ENCODE measurements around the gene NF1. TPM values are rescaled to one million over a fixed set of nuclear protein-coding genes. Genes with fewer than 3 reads are reported as not detected.
"Not testable (repeated sequence)": the region's sequence is repeated elsewhere in the genome, so short reads cannot be mapped to it uniquely, and the experiment has no call there.

The NF1 gene
- total RNA-seq, 1 experiment from 2014 or later, result 25.1 TPM

DNA sequence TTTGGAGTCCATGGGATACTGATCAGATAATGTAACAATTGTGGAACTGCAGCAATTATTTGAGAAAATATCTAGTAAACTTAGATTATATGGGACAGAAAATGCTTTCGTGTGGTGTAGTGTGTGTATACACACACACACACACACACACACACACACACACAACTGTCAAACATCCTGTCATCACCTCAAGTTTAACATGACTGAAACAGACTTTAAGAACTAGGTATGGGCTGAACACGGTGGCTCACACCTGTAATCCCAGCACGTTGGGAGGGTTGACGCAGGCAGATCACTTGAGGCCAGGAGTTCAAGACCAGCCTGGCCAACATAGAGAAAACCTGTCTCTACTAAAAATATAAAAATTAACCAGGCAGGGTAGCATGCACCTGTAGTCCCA is 227.2 kb downstream of the NF1 start:
- in situ Hi-C loops (cut with HindIII; ENCODE audit: low pct_unique_long_range_greater_than_20kb, low sequenced_read_pairs), result no loop called here
- no peak for DNase-seq (ENCODE audit: low read depth, low spot score)

DNA sequence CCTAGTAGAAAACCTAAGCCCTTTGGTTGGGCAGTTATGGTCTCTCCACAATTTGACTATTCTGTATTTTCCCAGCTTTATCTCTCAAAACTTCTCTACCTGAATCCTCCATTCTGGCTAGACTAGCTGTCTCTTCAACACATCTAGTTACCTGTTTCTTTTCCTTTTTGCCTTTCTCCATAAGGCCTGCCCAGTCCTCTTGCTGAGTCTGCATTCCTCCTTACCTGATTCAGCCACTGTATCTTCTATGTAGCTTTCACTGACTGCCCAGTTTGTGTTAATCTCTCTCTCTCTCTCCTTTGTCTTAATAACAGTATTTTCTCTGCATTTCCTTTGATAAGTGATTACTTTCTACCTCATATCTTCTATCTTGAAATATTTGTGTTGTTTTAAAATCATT is 228.8 kb downstream of the NF1 start:
- DNase-seq (ENCODE audit: low read depth, low spot score), result no peak
- in situ Hi-C loops (cut with HindIII; ENCODE audit: low pct_unique_long_range_greater_than_20kb, low sequenced_read_pairs), result no loop called here

DNA sequence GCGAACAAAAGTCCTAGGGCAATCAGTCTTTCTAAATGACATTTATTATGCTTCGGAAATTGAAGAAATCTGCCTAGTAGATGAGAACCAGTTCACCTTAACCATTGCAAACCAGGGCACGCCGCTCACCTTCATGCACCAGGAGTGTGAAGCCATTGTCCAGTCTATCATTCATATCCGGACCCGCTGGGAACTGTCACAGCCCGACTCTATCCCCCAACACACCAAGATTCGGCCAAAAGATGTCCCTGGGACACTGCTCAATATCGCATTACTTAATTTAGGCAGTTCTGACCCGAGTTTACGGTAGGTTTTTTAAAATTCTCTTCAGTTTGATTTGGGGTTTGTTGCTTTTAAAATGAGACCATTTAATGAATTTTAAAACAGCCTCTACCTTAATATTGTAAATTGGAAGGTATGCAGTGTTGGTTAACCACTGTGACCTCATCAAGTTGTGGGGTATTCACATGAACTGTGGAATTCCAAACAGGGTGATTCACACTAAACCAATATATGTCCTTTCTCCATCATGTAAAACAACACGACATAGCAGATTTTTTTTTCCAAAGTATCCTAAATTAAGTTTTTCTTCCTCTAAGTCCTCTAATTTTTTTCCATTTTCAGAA is 232.9 kb downstream of the NF1 start:
- no peak for DNase-seq (ENCODE audit: low read depth, low spot score)
- in situ Hi-C loops (cut with HindIII; ENCODE audit: low pct_unique_long_range_greater_than_20kb, low sequenced_read_pairs), result no loop called here

DNA sequence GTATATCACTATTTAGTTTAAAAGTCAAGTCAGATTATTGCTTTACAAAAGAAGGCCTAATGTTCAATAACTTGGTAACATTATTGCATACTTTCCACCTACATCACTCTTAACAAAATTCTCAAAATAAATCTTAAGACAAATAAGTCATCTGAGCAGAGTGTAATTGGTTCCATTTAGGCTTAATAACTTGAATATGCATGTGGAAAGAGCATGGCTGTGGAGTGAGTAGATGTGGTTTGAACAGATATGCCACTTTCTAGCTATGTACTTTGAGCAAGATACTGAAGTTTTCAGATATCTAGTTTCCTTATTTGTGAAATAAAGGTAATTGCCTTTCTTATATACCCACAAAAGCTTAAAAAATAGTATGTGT is 233.4 kb downstream of the NF1 start:
- DNase-seq (ENCODE audit: low read depth, low spot score), result no peak

DNA sequence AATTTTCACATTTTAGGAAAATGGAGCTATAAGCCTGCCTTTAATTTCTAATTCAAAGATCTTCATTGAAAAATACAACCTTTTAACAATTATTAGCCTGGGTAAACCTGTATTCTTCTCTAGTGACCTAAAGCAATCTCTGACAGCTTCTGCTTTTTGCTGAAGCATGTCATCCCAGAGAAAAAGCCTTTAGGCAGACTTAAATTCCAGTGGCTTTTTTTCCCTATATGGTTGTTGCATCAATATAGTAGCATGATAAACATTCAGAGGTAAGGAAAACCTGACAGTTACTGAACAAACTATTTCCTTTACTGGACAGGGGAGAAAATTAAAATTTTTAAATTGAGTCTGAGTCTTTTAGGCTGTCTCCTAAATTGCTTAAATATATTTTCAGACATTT is 234.4 kb downstream of the NF1 start:
- DNase-seq (ENCODE audit: low read depth, low spot score), result no peak
- in situ Hi-C loops (cut with HindIII; ENCODE audit: low pct_unique_long_range_greater_than_20kb, low sequenced_read_pairs), result no loop called here

More for the DNA sequence above, 233.4 kb downstream of the NF1 start:
- in situ Hi-C loops (cut with HindIII; ENCODE audit: low pct_unique_long_range_greater_than_20kb, low sequenced_read_pairs), result no loop called here

DNA sequence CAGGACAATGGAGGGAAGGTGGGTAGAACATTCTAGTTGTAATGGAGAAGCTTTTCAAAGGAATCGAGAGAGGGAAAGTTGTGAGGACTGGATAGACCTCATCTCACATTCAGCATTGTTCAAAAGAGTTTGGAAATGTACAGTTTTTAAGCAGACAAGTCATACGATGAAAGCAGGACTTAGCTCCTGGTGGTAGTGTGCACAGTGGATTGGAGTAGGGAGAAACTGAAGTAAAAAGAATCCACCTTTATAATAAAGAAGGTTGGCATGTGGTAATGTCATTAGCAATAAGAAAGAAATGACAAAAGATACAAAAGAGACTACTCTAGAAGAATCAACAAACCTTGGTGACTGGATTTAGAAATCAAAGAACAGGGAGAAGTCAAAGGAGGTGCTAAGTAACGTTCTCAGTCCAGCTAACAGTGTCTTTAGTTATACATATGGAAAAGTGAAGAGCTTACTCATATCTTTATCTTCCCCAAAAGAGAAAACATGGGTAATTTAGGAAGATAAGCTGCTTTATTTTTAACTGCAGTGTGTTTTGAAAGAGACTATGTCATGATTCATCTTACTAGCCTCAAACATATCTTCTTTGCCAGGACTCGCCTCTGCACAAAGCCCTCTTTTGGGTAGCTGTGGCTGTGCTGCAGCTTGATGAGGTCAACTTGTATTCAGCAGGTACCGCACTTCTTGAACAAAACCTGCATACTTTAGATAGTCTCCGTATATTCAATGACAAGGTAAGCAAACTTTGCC is 245.3 kb downstream of the NF1 start:
- no peak for DNase-seq (ENCODE audit: low read depth, low spot score)
- in situ Hi-C loops (cut with HindIII; ENCODE audit: low pct_unique_long_range_greater_than_20kb, low sequenced_read_pairs), result no loop called here

DNA sequence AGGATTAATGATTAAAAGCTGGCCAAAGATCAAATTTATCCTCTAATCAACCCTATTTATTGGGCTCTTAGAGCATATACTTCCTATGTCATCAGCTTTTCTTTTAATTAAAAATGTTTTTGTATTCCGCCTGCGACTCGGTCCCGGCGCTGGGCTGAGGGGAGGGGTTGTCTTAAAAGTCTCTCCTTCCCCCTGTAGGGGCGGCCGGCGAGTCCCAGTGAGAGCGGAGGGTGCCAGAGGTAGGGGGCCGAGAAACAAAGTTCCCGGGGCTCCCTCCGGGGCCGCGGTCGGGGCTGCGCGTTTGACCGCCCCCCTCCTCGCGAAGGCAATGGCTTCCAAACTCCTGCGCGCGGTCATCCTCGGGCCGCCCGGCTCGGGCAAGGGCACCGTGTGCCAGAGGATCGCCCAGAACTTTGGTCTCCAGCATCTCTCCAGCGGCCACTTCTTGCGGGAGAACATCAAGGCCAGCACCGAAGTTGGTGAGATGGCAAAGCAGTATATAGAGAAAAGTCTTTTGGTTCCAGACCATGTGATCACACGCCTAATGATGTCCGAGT is 250.5 kb downstream of the NF1 start:
- DNase-seq (ENCODE audit: low read depth, low spot score); in situ Hi-C loops (cut with HindIII; ENCODE audit: low pct_unique_long_range_greater_than_20kb, low sequenced_read_pairs): not testable (repeated sequence)

DNA sequence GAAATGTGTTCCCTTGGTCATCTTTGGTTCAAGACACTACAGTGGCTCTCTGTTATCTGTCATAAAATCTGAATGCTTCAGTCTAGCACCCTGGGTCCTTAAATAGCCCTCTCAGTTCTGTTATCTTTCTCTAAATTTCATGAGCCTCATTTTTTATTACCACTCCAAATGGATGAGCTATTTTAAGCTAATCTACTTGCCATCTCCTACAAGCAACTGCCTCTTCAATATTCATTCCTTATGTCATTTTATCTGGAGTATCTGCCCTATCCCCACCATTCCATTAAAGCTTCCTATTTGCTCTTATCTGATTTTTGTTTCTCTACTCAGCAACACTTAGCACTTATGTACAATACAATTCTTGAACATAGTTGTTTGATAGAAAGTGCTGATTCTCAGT is 254.7 kb downstream of the NF1 start:
- no peak for DNase-seq (ENCODE audit: low read depth, low spot score)
- in situ Hi-C loops (cut with HindIII; ENCODE audit: low pct_unique_long_range_greater_than_20kb, low sequenced_read_pairs), result no loop called here

DNA sequence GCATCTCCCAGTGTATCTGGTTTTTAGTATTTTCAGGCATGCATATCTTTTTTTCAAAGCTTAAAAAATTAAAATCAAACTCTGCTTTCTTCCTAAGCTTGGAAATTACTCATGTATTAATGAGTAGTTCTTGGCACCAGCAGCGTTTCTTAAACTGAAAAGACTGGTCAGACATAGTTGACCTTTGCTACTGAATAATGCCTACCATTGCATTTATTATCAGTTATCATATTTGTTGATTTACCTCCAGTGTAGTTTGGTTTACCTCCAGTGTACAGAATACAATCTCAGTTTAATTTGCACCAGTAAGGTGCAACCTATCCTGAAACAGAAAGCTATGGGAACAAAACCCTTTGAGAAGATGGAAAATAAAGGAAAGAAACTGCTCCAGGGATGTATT is 261.2 kb downstream of the NF1 start:
- DNase-seq (ENCODE audit: low read depth, low spot score), result no peak
- in situ Hi-C loops (cut with HindIII; ENCODE audit: low pct_unique_long_range_greater_than_20kb, low sequenced_read_pairs), result no loop called here

DNA sequence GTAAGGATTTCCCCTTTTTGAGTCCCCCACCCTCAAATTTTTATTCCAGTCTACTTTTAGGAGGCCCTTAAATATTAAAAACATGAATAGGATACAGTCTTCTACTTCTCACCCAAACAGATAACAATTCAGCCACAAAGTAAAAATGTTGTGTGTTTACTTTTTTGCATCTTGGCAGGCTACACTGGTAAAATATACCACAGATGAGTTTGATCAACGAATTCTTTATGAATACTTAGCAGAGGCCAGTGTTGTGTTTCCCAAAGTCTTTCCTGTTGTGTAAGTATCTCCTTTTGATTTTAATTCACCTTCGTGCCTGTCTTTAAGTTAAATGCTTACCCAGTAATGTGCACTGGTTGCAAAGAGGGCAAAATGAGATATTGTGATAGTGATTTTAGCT is 262.3 kb downstream of the NF1 start:
- in situ Hi-C loops (cut with HindIII; ENCODE audit: low pct_unique_long_range_greater_than_20kb, low sequenced_read_pairs), result no loop called here
- DNase-seq (ENCODE audit: low read depth, low spot score), result no peak

DNA sequence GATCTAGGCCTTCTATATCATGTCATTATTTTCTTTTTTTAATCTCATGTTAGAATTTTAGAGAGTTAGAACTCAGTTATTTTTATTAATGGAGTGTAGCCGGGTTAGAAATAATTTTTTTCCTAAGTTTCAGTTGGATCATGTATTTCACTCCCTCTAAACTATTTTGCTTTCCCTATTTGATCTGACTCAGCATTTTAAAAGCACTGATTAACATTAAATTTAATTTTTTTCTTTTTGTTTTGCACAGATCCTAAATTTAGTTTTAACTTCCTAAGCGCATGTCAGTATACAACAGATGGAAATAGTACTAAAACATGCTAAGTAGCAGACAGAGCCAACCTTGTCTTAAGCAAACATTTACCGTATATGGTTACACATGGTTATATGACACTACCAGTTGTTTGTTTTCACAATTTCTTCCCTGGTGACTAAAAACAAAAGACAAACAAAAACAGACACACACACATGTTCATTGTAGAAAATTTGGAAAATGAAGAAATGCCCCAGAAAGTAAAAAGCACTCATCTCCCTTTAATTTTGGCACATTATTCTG is 263.1 kb downstream of the NF1 start:
- DNase-seq (ENCODE audit: low read depth, low spot score), result no peak
- in situ Hi-C loops (cut with HindIII; ENCODE audit: low pct_unique_long_range_greater_than_20kb, low sequenced_read_pairs), result no loop called here

DNA sequence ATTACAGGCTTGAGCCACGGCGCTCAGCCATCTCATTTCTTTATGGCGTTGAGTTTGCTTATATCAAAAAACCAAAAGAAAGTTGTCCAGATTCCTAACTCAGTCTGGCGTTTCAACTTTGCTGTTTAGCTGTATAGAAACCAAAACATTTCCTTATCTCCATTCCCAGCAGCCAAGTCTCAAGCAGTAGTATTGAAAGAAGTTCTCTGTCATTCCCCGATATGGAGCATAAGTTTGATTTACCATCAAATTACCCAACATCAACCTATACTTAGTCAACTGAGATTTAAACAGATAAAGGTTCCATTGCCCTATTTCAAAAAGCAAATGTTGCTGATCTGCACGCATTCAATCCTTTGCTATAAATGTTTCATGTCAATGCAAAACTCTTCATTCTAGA is 269.2 kb downstream of the NF1 start:
- DNase-seq (ENCODE audit: low read depth, low spot score), result no peak
- in situ Hi-C loops (cut with HindIII; ENCODE audit: low pct_unique_long_range_greater_than_20kb, low sequenced_read_pairs), result no loop called here

DNA sequence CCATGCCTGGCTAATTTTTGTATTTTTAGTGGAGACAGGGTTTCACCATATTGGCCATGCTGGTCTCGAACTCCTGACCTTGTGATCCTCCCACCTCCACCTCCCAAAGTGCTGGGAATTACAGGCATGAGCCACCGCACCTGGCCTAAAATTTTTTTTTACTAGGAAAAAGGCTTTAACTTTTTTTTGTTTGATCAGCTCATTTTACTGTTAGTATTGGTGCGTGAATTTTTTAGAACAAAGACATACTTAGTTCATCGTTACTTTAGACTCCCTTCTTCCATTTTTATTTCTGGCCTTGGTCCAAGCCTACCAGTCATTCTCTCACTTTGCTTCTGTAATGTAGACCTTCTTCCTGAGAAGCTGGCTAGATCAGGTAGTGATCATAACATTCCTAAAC is 271.3 kb downstream of the NF1 start:
- in situ Hi-C loops (cut with HindIII; ENCODE audit: low pct_unique_long_range_greater_than_20kb, low sequenced_read_pairs), result no loop called here
- DNase-seq (ENCODE audit: low read depth, low spot score), result no peak

DNA sequence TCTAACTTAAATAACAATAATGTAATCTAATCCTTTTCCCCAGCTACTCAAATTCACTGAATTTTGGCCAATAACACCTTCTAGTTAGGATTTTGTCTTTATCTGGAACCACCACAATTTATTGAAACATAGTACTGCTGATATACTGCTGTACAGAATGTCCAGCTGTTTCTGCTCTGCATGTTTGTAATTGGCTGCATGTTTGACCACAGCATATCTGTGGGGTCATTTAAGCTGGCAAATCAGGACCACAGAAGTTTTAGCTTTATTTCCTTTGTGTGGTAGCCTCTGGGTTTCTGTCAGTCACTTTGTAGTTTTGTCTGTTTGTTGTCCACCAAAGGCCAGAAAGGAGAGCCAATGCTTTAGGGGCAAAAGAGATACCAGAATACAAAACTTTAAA is 274.5 kb downstream of the NF1 start:
- in situ Hi-C loops (cut with HindIII; ENCODE audit: low pct_unique_long_range_greater_than_20kb, low sequenced_read_pairs), result no loop called here
- DNase-seq (ENCODE audit: low read depth, low spot score), result no peak

DNA sequence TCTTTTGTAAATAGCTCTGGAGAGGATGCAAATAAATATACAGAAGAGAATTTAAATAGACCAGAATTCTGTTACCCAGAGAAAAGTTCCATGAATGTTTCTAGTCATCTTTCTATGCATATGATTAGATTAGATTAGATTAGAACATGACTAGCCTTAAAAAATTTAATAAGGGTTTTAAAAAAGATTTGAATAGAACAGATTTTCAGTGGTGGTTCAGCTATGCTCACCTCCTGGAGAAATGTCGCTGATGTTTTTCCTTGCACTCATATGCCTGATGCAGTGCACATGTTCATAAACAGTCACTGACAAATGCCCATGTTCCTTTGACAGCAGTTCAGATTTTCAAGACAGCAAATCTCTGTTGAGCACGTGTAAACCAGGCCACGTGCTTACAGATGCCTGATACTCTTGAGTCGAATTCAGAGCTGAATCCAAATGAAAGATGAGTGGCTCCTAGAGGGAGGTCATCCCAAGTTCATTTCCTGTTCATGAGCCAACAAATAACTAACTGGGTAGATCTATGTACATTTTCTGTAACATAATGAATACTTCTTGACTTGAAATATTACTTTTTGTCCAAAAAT is 276.8 kb downstream of the NF1 start:
- peak; percentile 47 for DNase-seq (ENCODE audit: low read depth, low spot score)
- in situ Hi-C loops (cut with HindIII; ENCODE audit: low pct_unique_long_range_greater_than_20kb, low sequenced_read_pairs), result no loop called here

DNA sequence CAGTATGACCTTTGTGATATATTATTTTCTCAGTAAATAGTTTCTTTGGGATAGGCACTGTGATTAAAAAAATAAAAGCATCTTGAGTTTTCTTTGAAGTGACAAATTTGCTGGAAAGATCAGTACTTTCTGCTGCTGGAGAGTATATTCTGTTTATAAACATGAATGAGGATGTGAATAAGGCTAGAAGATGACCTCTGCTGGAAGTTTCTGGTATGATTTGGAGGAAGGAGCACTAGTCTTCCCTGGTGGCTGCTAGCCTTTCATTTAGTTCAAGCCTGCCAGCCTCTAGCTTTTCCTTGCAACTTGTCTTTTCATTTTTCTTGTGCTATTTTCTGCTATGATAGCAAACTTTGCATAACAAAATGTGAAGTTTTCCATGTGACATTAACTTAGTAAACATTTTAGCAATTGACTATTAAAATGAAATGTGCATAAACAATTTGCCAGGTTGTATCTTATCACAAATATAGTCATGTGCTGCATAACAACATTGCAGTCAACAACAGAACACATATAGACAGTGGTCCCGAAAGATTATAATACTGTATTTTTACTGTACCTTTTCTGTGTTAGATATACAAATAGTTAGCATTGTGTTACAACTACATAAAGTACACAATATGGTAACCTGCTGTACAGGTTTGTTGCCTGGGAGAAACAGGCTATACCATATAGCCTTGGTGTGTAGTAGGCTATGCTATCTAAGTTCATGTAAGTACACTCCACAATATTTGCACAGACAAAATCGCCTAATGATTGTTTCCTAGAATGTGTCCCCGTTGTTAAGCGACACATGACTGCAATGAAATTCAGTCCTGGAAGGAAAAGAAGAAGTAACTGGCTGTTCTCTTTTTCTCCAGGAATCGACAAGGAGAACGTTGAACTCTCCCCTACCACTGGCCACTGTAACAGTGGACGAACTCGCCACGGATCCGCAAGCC is 278.6 kb downstream of the NF1 start:
- DNase-seq (ENCODE audit: low read depth, low spot score), result peak; percentile 75
- in situ Hi-C loops (cut with HindIII; ENCODE audit: low pct_unique_long_range_greater_than_20kb, low sequenced_read_pairs), result no loop called here

DNA sequence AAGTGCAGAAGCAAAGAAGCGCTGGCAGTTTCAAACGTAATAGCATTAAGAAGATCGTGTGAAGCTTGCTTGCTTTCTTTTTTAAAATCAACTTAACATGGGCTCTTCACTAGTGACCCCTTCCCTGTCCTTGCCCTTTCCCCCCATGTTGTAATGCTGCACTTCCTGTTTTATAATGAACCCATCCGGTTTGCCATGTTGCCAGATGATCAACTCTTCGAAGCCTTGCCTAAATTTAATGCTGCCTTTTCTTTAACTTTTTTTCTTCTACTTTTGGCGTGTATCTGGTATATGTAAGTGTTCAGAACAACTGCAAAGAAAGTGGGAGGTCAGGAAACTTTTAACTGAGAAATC is 279.3 kb downstream of the NF1 start:
- no peak for DNase-seq (ENCODE audit: low read depth, low spot score)
- in situ Hi-C loops (cut with HindIII; ENCODE audit: low pct_unique_long_range_greater_than_20kb, low sequenced_read_pairs), result no loop called here

DNA sequence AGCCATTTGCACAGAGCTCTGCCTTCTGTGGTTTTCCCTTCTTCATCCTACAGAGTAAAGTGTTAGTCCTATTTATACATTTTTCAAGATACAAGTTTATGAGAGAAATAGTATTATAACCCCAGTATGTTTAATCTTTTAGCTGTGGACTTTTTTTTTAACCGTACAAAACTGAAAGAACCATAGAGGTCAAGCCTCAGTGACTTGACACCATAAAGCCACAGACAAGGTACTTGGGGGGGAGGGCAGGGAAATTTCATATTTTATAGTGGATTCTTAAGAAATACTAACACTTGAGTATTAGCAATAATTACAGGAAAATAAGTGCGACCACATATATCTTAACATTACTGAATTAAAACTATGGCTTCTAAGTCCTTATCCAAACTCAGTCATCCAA is 279.7 kb downstream of the NF1 start:
- no peak for DNase-seq (ENCODE audit: low read depth, low spot score)
- in situ Hi-C loops (cut with HindIII; ENCODE audit: low pct_unique_long_range_greater_than_20kb, low sequenced_read_pairs), result no loop called here

Measured in SK-MEL-5 (cell line).